C4-2B (cell line): ENCODE results near the gene RBP3.

Experiments used
- ZFX ChIP-seq: fragments of 450-650 bp; IDR thresholded peaks from 2 replicates; pipeline ENCODE4 v1.6.1; 2017
- TF ChIP-seq, protein P1 (sequence below): fragments of 450-650 bp; conservative IDR thresholded peaks from 2 replicates; pipeline ENCODE4 v1.5.1; 2017; ENCODE audit warnings: mild to moderate bottlenecking

DNA sequence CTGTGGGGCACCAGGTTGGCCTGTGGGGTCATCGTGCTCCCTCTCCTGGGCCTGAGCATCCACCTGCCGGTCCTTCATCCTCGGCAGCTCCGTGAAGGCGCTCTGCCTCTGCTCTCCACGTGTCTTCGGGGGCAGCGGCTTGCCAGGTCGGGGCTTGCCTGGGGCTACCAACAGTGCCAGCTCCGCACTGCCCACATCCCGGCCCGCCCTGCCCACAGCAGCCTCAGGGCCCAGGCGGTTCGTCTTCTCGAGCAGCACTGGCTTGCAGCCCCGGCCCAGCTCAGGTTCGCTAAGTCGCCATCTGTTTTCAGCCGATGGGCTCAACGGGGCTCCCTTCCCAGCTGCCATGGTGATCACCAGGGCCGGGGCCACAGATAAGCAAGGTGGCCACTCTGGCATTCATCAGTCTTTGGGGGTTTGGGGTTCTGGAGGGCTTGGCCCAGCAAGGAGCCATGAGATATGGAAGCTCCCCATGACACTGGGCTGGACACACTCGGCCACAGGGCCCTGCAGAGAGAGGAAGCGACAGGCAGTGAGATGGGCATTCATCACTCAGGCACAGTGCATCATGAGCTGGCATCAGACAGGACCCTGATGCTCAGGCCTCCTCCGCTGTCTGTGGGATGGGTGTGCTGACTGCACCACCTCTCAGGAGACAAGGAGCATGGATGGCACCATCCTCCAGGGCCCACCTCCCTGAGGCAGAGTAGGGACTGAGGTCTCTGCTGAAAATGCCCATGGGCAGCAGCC is 20.4 kb downstream of the RBP3 start:
- TF ChIP-seq, protein P1, sequence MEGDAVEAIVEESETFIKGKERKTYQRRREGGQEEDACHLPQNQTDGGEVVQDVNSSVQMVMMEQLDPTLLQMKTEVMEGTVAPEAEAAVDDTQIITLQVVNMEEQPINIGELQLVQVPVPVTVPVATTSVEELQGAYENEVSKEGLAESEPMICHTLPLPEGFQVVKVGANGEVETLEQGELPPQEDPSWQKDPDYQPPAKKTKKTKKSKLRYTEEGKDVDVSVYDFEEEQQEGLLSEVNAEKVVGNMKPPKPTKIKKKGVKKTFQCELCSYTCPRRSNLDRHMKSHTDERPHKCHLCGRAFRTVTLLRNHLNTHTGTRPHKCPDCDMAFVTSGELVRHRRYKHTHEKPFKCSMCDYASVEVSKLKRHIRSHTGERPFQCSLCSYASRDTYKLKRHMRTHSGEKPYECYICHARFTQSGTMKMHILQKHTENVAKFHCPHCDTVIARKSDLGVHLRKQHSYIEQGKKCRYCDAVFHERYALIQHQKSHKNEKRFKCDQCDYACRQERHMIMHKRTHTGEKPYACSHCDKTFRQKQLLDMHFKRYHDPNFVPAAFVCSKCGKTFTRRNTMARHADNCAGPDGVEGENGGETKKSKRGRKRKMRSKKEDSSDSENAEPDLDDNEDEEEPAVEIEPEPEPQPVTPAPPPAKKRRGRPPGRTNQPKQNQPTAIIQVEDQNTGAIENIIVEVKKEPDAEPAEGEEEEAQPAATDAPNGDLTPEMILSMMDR: no peak
- TF ChIP-seq ZFX: no peak
